ENCODE measurements around the gene BANF2. TPM values are rescaled to one million over a fixed set of nuclear protein-coding genes. Genes with fewer than 3 reads are reported as not detected.

The BANF2 gene
- total and polyA plus RNA-seq, 2 of the 4 experiments (the other 2 are of a cell fraction) = not detected

DNA sequence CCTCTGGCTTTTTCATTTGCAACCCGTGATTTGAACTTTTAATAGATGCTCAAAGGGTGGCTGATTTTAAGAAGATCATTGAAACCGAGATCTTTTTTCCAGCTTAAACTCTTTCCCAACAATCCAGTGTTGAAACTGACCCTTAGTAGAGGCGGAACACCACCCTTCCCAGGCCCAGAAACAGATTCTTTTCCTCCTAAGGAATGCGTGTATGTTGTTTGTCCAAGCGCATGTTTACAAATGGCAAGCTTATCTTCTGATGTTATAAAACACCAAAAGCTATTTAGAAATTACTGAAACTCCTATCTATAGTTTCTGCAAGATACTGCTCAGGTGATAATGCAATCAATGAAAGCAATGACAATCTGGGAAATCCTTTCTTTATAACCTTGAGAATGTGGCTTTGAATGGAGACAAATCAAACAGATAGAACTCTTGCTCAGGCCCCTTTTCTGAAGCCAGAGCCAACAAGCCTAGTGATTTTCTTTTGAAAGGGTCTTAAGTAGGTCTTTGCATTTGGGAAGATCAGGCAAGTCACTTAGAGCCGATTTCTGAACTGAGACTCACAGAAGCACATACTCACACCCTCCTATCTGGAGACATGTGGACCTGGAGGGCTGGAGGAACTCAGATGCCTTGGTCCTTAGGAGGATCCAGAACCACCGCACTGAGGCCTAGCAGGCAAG lies 9.1 kb downstream of the BANF2 start:
- H3K9ac ChIP-seq (ENCODE audit: low read depth, low read length) = no peak overlapping the region
- no peaks in the 10 kb centered on the region for H4K20me1 ChIP-seq (ENCODE audit: insufficient read depth, low read length)
- no peak overlapping the region for H2AK9ac ChIP-seq (replicated peaks; ENCODE audit: low read depth, low read length, poor library complexity)
- peak overlapping the region; percentile 52; the same call in 1 of the 2 replicates for H3K18ac ChIP-seq (ENCODE audit: low read depth, low read length)
- H2BK5ac ChIP-seq (ENCODE audit: low read depth, low read length, poor library complexity, severe bottlenecking) = no peak overlapping the region
- H2BK120ac ChIP-seq (ENCODE audit: low read depth, low read length) = peak overlapping the region; percentile 43
- H2AK5ac ChIP-seq (ENCODE audit: low read depth, low read length) = peak overlapping the region; percentile 45; the same call in 1 of the 2 replicates
- ChIA-PET CTCF (no interaction called here), POLR2A (ENCODE audit: unreplicated experiment) (no interaction called here)
- H3K23ac ChIP-seq (ENCODE audit: low read depth, low read length) = peak overlapping the region; percentile 69; the same call in 1 of the 2 replicates
- DNase-seq = peak; percentile 30
- ATAC-seq (ENCODE audit: low read depth) = peak; percentile 13; the same call in 1 of the 2 replicates
- no CpG with 5 or more reads among the region's 7 CpGs for WGBS, 2 experiments (ENCODE audit: extremely low coverage in 2 of 2, insufficient read length in 1 of 2)
- H3K14ac ChIP-seq (replicated peaks; ENCODE audit: low read depth, low read length) = no peak overlapping the region
- peak overlapping the region; percentile 76 for H2BK20ac ChIP-seq (ENCODE audit: low read depth, low read length)
- in situ Hi-C loops (cut with MboI; ENCODE audit: low sequenced_read_pairs) (no loop called here), dilution Hi-C loops (cut with HindIII; ENCODE audit: low sequenced_read_pairs, unreplicated experiment) (no loop called here), intact Hi-C loops (cut with micrococcal nuclease) (no loop called here)
- peaks cover 20% of the 10 kb centered on the region for H3K4me1 ChIP-seq (ENCODE audit: control insufficient read depth, insufficient read depth, low read length)
- no peak overlapping the region for H3K27ac ChIP-seq (ENCODE audit: insufficient read depth, low read length)
- no peaks in the 10 kb centered on the region for H3K36me3 ChIP-seq (ENCODE audit: control insufficient read depth, insufficient read depth, low read length)
- no peaks in the 10 kb centered on the region for H3K9me3 ChIP-seq (ENCODE audit: control insufficient read depth, insufficient read depth, low read length)
- H3K4me3 ChIP-seq (ENCODE audit: insufficient read depth, low read depth, low read length) = no peak overlapping the region
- no peak overlapping the region for H3K56ac ChIP-seq (ENCODE audit: extremely low read depth, insufficient read depth, low read length)
- no TSS peak for BruUV-seq (replicated peaks)
- H3K9me1 ChIP-seq (ENCODE audit: insufficient read depth, low read length) = peaks cover 20% of the 10 kb centered on the region
- H3K4me2 ChIP-seq (ENCODE audit: low read depth, low read length) = no peak overlapping the region
- TF ChIP-seq RCOR1 (IDR thresholded peaks at IDR 0.05; ENCODE audit: insufficient replicate concordance, low read length) (no peak), POLR2A (IDR thresholded peaks at IDR 0.05; ENCODE audit: low read depth, low read length) (no peak), FOS (IDR thresholded peaks at IDR 0.05; ENCODE audit: low read depth, low read length) (no peak), CEBPB (IDR thresholded peaks at IDR 0.05; ENCODE audit: low read depth, low read length) (no peak), RFX5 (IDR thresholded peaks at IDR 0.05; ENCODE audit: low read depth, low read length) (no peak), SMC3 (IDR thresholded peaks at IDR 0.05; ENCODE audit: low read depth, low read length) (no peak), RAD21 (IDR thresholded peaks at IDR 0.05; ENCODE audit: low read length) (no peak), MXI1 (IDR thresholded peaks at IDR 0.05; ENCODE audit: borderline replicate concordance, low read depth, low read length) (no peak), BHLHE40 (IDR thresholded peaks at IDR 0.05; ENCODE audit: low read depth, low read length) (no peak), CHD1 (IDR thresholded peaks at IDR 0.05; ENCODE audit: low read depth, low read length) (no peak)
- TF ChIP-seq, protein P1, sequence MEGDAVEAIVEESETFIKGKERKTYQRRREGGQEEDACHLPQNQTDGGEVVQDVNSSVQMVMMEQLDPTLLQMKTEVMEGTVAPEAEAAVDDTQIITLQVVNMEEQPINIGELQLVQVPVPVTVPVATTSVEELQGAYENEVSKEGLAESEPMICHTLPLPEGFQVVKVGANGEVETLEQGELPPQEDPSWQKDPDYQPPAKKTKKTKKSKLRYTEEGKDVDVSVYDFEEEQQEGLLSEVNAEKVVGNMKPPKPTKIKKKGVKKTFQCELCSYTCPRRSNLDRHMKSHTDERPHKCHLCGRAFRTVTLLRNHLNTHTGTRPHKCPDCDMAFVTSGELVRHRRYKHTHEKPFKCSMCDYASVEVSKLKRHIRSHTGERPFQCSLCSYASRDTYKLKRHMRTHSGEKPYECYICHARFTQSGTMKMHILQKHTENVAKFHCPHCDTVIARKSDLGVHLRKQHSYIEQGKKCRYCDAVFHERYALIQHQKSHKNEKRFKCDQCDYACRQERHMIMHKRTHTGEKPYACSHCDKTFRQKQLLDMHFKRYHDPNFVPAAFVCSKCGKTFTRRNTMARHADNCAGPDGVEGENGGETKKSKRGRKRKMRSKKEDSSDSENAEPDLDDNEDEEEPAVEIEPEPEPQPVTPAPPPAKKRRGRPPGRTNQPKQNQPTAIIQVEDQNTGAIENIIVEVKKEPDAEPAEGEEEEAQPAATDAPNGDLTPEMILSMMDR (conservative IDR thresholded peaks at IDR 0.05; ENCODE audit: low read depth, low read length) = no peak
- TF ChIP-seq, protein P2, sequence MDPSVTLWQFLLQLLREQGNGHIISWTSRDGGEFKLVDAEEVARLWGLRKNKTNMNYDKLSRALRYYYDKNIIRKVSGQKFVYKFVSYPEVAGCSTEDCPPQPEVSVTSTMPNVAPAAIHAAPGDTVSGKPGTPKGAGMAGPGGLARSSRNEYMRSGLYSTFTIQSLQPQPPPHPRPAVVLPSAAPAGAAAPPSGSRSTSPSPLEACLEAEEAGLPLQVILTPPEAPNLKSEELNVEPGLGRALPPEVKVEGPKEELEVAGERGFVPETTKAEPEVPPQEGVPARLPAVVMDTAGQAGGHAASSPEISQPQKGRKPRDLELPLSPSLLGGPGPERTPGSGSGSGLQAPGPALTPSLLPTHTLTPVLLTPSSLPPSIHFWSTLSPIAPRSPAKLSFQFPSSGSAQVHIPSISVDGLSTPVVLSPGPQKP (IDR thresholded peaks at IDR 0.05; ENCODE audit: borderline replicate concordance, low read depth, low read length) = no peak
- no peaks in the 10 kb centered on the region for H3K27me3 ChIP-seq (ENCODE audit: control insufficient read depth, insufficient read depth, low read length)
- no peak overlapping the region for H2BK15ac ChIP-seq (ENCODE audit: low read depth, low read length)
- peak overlapping the region in 1 of 2 experiments; percentile 30; a peak in 1 of 4 replicates for H4K8ac ChIP-seq (ENCODE audit: low read depth in 2 of 2, low read length in 2 of 2)
- H3K79me1 ChIP-seq (ENCODE audit: low read depth in 1 of 2, low read length in 2 of 2) = no peaks in the 10 kb centered on the region
- H4K91ac ChIP-seq (ENCODE audit: insufficient read depth, low read depth, low read length) = peak overlapping the region; percentile 15; the same call in 1 of the 2 replicates
- no peak overlapping the region for H2AFZ ChIP-seq (replicated peaks; ENCODE audit: low read length, poor library complexity)
- no peak overlapping the region for H4K5ac ChIP-seq (ENCODE audit: low read depth, low read length)
- peak overlapping the region; percentile 37 for H3K4ac ChIP-seq (ENCODE audit: low read depth, low read length)

Data from IMR-90 (cell line).